ENCODE results near the gene FNIP1.
"Not testable (repeated sequence)": the region's sequence is repeated elsewhere in the genome, so short reads cannot be mapped to it uniquely, and the experiment has no call there.

The FNIP1 gene

DNA sequence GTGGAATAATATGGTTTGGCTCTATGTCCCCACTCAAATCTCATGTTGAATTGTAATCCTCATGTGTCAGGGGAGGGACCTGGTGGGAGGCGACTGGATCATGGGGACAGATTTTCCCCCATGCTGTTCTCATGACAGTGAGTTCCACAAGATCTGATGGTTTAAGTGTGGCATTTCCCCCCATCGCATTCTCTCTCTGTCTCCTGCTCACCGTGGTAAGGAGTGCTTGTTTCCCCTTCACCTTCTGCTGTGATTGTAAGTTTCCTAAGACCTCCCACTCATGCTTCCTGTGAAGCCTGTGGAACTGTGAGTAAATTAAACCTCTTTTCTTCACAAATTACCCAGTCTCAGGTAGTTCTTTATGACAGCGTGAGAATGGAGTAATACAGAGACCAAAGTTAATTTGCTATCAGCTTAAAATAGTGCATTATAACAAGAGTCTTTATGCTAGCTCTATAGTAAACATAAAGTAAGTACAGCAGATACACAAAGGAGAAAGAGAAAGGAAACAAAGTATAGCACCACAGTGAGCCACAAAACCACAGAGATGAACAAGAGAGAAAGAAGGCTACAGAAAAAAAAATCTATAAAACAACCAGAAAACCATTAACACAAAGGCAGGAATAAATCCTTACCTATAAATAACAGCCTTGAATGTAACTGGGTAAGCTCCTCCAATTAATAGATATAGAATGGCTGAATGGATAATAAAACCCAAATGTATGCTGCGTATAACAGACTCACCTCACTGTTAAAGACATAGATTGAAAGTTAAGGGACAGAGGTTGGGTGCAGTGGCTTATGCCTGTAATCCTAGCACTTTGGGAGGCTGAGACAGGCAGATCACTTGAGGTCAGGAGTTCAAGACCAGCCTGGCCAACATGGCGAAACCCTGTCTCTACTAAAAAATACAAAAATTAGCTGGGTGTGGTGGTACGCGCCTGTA lies 201.5 kb downstream of the FNIP1 start:
- no peak for DNase-seq

DNA sequence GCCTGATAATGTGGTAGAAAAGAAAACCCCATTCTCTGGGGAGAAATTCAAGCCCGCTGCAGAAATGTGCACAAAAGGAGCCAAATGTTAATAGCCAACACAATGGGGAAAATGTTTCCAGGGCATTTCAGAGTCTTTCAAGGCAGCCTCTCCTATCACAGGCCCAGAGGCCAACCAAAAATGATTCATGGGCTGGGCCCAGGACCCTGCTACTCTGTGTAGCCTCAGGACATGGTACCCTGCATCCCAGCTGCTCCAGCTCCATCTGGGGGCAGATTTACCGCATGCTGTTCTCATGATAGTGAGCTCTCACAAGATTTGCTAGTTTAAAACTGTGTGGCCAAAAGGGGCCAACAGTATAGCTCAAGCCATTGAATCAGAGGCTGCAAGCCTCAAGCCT lies 202.9 kb downstream of the FNIP1 start:
- DNase-seq, result no peak

GRCh38 chr5:131593436-131593835 lies 203.4 kb downstream of the FNIP1 start:
- not testable (repeated sequence) for DNase-seq
